Esophagus (tissue), 2 donors: ENCODE measurements around the gene PPP1R37. TPM values are rescaled to one million over a fixed set of nuclear protein-coding genes. Genes with fewer than 3 reads are reported as not detected.
A peak's percentile ranks its signal among the peaks of the same experiment; 100 is the strongest.
"Not testable (repeated sequence)": the region's sequence is repeated elsewhere in the genome, so short reads cannot be mapped to it uniquely, and the experiment has no call there.

Source experiments
- H3K27ac ChIP-seq, 2 donors: one replicate each; pipeline ENCODE4 v1.5.1; 2013; ENCODE audit warnings: low read depth in 2 of 2, mild to moderate bottlenecking in 2 of 2, inconsistent platforms in 1 of 2, low read length in 1 of 2, moderate library complexity in 1 of 2
- H3K27me3 ChIP-seq, 2 donors: one replicate each; pipeline ENCODE4 v1.6.1; 2013; ENCODE audit warnings: low read length in 2 of 2, control low read depth in 1 of 2, mild to moderate bottlenecking in 1 of 2; ENCODE audit not compliant: insufficient read depth in 2 of 2, control insufficient read depth in 1 of 2
- H3K36me3 ChIP-seq, 2 donors: one replicate each; pipeline ENCODE4 v1.6.1; 2013; ENCODE audit warnings: low read length in 1 of 2; ENCODE audit not compliant: control insufficient read depth in 2 of 2, insufficient read depth in 2 of 2
- H3K4me1 ChIP-seq, 2 donors: one replicate each; pipeline ENCODE4 v1.6.1; 2013; ENCODE audit warnings: low read length in 1 of 2; ENCODE audit not compliant: control insufficient read depth in 2 of 2, insufficient read depth in 2 of 2
- H3K4me3 ChIP-seq, 2 donors: one replicate each; pipeline ENCODE4 v1.5.1; 2013; ENCODE audit warnings: low read length in 2 of 2, mild to moderate bottlenecking in 2 of 2, low read depth in 1 of 2, moderate library complexity in 1 of 2
- H3K9me3 ChIP-seq, 2 donors: one replicate each; pipeline ENCODE4 v1.6.1; 2013; ENCODE audit warnings: mild to moderate bottlenecking in 2 of 2, low read depth in 1 of 2, low read length in 1 of 2, moderate library complexity in 1 of 2; ENCODE audit not compliant: control insufficient read depth in 2 of 2, insufficient read depth in 1 of 2
- WGBS, 2 donors: extraction: QIAGEN DNeasy Blood & Tissue Kit; methylation state at CpG; one replicate each; pipeline ENCODE4 v1.1.7; 2013; 5-methylcytosine and 5-hydroxymethylcytosine counted together
- polyA plus RNA-seq, 2 donors: library from polyadenylated mRNA; stranded (reverse); fragments of 200-250 nt; gene quantifications; one replicate each; pipeline ENCODE4 v1.2.3, GENCODE V29; 2013
- donor health status: healthy with polysubstance abuse.
- donor health status: Bipolar disorder and iron deficiency.

Gene PPP1R37
- polyA plus RNA-seq, 2 donors: 17.5 to 43.1 TPM

- H3K4me3 ChIP-seq: no peak overlapping the region
- H3K4me1 ChIP-seq: peaks cover 23 to 44% of the 10 kb centered on the region in 2 donors
- H3K9me3 ChIP-seq: no peaks in the 10 kb centered on the region
- H3K27ac ChIP-seq: peak overlapping the region in 1 of 2 donors; percentile 86
- H3K36me3 ChIP-seq: peaks cover 0 to 3% of the 10 kb centered on the region in 2 donors
- no peaks in the 10 kb centered on the region for H3K27me3 ChIP-seq
- WGBS, 2 donors: 55 to 78% methylated on average over 3 of the region's 3 CpGs
Observed at GRCh38 chr19:45100201-45100600, 7.2 kb downstream of the PPP1R37 start.

- no peaks in the 10 kb centered on the region for H3K9me3 ChIP-seq
- H3K4me3 ChIP-seq: no peak overlapping the region
- H3K27me3 ChIP-seq: no peaks in the 10 kb centered on the region
- WGBS, 2 donors: 72 to 82% methylated on average over 8 of the region's 8 CpGs
- H3K4me1 ChIP-seq: peaks cover 23 to 46% of the 10 kb centered on the region in 2 donors
- H3K36me3 ChIP-seq: peaks cover 0 to 6% of the 10 kb centered on the region in 2 donors
- peak overlapping the region in 1 of 2 donors; percentile 86 for H3K27ac ChIP-seq
Observed at GRCh38 chr19:45100846-45101252, 7.9 kb downstream of the PPP1R37 start.

- Histone ChIP-seq H3K27ac (no peak overlapping the region), H3K36me3 (peaks cover 0 to 6% of the 10 kb centered on the region in 2 donors), H3K27me3 (no peaks in the 10 kb centered on the region), H3K4me3 (no peak overlapping the region), H3K9me3 (no peaks in the 10 kb centered on the region), H3K4me1 (peaks cover 23 to 46% of the 10 kb centered on the region in 2 donors)
- 81 to 86% methylated on average over 8 of the region's 8 CpGs for WGBS, 2 donors
Observed at GRCh38 chr19:45101806-45102205, 8.8 kb downstream of the PPP1R37 start.

- no peaks in the 10 kb centered on the region for H3K27me3 ChIP-seq
- H3K36me3 ChIP-seq: peaks cover 0 to 6% of the 10 kb centered on the region in 2 donors
- 94 to 95% methylated on average over 7 of the region's 7 CpGs for WGBS, 2 donors
- H3K9me3 ChIP-seq: no peaks in the 10 kb centered on the region
- peaks cover 21 to 45% of the 10 kb centered on the region in 2 donors for H3K4me1 ChIP-seq
- no peak overlapping the region for H3K4me3 ChIP-seq
- no peak overlapping the region for H3K27ac ChIP-seq
Observed at GRCh38 chr19:45102481-45102880, 9.5 kb downstream of the PPP1R37 start.

- Histone ChIP-seq H3K36me3 (peaks cover 0 to 3% of the 10 kb centered on the region in 2 donors), H3K27me3 (no peaks in the 10 kb centered on the region)
Observed at GRCh38 chr19:45103156-45103507, 10.2 kb downstream of the PPP1R37 start.

GRCh38 chr19:45103508-45104319 is 10.7 kb downstream of the PPP1R37 start:
- H3K36me3 ChIP-seq: peaks cover 0 to 3% of the 10 kb centered on the region in 2 donors
- H3K4me3 ChIP-seq: no peak overlapping the region
- no peaks in the 10 kb centered on the region for H3K27me3 ChIP-seq
- peaks cover 14 to 33% of the 10 kb centered on the region in 2 donors for H3K4me1 ChIP-seq
- WGBS, 2 donors: 42 to 43% methylated on average over 26 of the region's 26 CpGs
- peak overlapping the region in 1 of 2 donors; percentile 7 for H3K27ac ChIP-seq
- H3K9me3 ChIP-seq: no peaks in the 10 kb centered on the region

More at GRCh38 chr19:45103156-45103507, 10.2 kb downstream of the PPP1R37 start:
- Histone ChIP-seq H3K9me3 (no peaks in the 10 kb centered on the region), H3K27ac (no peak overlapping the region), H3K4me1 (peaks cover 15 to 39% of the 10 kb centered on the region in 2 donors), H3K4me3 (no peak overlapping the region)
- 45 to 46% methylated on average over 15 of the region's 15 CpGs for WGBS, 2 donors

GRCh38 chr19:45104658-45105349 is 11.8 kb downstream of the PPP1R37 start:
- H3K9me3 ChIP-seq: no peaks in the 10 kb centered on the region
- no peak overlapping the region for H3K27ac ChIP-seq
- peaks cover 0 to 5% of the 10 kb centered on the region in 2 donors for H3K36me3 ChIP-seq
- peaks cover 11 to 27% of the 10 kb centered on the region in 2 donors for H3K4me1 ChIP-seq
- WGBS, 2 donors: 73 to 82% methylated on average over 16 of the region's 16 CpGs
- H3K27me3 ChIP-seq: no peaks in the 10 kb centered on the region
- no peak overlapping the region for H3K4me3 ChIP-seq

GRCh38 chr19:45106363-45106762 is 13.4 kb downstream of the PPP1R37 start:
- not testable (repeated sequence) for H3K4me3 ChIP-seq, H3K27me3 ChIP-seq, H3K9me3 ChIP-seq, H3K36me3 ChIP-seq, H3K27ac ChIP-seq
- H3K4me1 ChIP-seq: peaks cover 12 to 24% of the 10 kb centered on the region in 2 donors
- 87 to 92% methylated on average over 11 of the region's 11 CpGs for WGBS, 2 donors

GRCh38 chr19:45107621-45108150 is 14.7 kb downstream of the PPP1R37 start:
- Histone ChIP-seq H3K9me3 (no peaks in the 10 kb centered on the region), H3K27ac (no peak overlapping the region), H3K4me3 (no peak overlapping the region), H3K36me3 (peaks cover 0 to 5% of the 10 kb centered on the region in 2 donors), H3K4me1 (peaks cover 10 to 26% of the 10 kb centered on the region in 2 donors), H3K27me3 (no peaks in the 10 kb centered on the region)
- 82 to 83% methylated on average over 12 of the region's 12 CpGs for WGBS, 2 donors
